ENCODE results near the gene LILRA5. TPM values are rescaled to one million over a fixed set of nuclear protein-coding genes. Genes with fewer than 3 reads are reported as not detected.

LILRA5 gene
- total and polyA plus RNA-seq, 10 donors, result 16.3 to 262 (median 75.9) TPM

GRCh38 chr19:54262066-54262465 lies 50.9 kb downstream of the LILRA5 start:
- no peak for DNase-seq
- H3K9me3 ChIP-seq, result no peaks in the 10 kb centered on the region
- no peak overlapping the region for H3K27ac ChIP-seq
- no peaks in the 10 kb centered on the region for H3K36me3 ChIP-seq
- 80 to 87% (median 83%) methylated on average over 11 of the region's 11 CpGs for whole genome bisulfite sequencing, 5 donors
- intact Hi-C loops (cut with DNase I; ENCODE audit: low total_unique reads), result no loop called here
- TF ChIP-seq POLR2A (IDR thresholded peaks at IDR 0.05), result no peak
- no peak for TF ChIP-seq CTCF (IDR thresholded peaks at IDR 0.05 in 8 of 11, conservative IDR thresholded peaks at IDR 0.05 in 3 of 11)
- TF ChIP-seq POLR2AphosphoS5 (IDR thresholded peaks at IDR 0.05), result no peak
- H3K4me1 ChIP-seq, result peaks cover 0 to 18% (median 5%) of the 10 kb centered on the region in 6 donors
- H3K27me3 ChIP-seq (replicated peaks in 1 of 7), result peaks cover 0 to 24% (median 0%) of the 10 kb centered on the region in 7 donors
- no peak overlapping the region for H3K4me3 ChIP-seq

GRCh38 chr19:54257116-54257480 lies 55.9 kb downstream of the LILRA5 start, which contains the start of gene LILRB5:
Gene LILRB5 (minus strand): TSS chr19:54257273. CDS start chr19:54257193, 80 bp downstream.
- Histone ChIP-seq H3K27me3 (replicated peaks in 1 of 7) (peaks cover 0 to 58% (median 0%) of the 10 kb centered on the region in 7 donors), H3K27ac (peak within 1 kb of the TSS; percentile 32 to 77 (median 63)), H3K36me3 (peaks cover 0 to 26% (median 0%) of the 10 kb centered on the region in 6 donors), H3K9me3 (no peaks in the 10 kb centered on the region), H3K4me1 (peaks cover 0 to 52% (median 16%) of the 10 kb centered on the region in 6 donors), H3K4me3 (peak within 1 kb of the TSS in 7 of 8 donors; percentile 6 to 62 (median 31))
- DNase-seq, result no peak
- WGBS, 5 donors, result 53 to 62% (median 58%) methylated on average over 8 to 9 of the region's 9 CpGs
- peak in 2 of 3 donors; percentile 24 to 68 for TF ChIP-seq POLR2AphosphoS5 (IDR thresholded peaks at IDR 0.05)
- no peak for TF ChIP-seq POLR2A (IDR thresholded peaks at IDR 0.05)
- intact Hi-C loops (cut with DNase I; ENCODE audit: low total_unique reads), result no loop called here

Small RNA genes within 50 kb of the gene (microRNA-seq; reads per million reads assigned to microRNA genes)
- gene MIR4752, result 0 reads per million in 3 donors

Small RNA genes within 50 kb of the gene (small RNA-seq; reads per million reads assigned to genes)
- gene AC245884.12 (0 reads per million in 4 donors), gene MIR4752 (0 reads per million in 4 donors), gene RNU6-1307P (0 reads per million in 4 donors)

Other genes starting within 250 kb of the LILRA5 start
- 10 to 100 TPM in 2 of 7 donors, 1 to 10 TPM in 4, not detected in 1; 2.8 to 13.3 (median 7.3) TPM for gene VSTM1, start 249.3 kb downstream of the LILRA5 start, total RNA-seq
- under 1 TPM; 0.32 to 0.70 (median 0.41) TPM for gene VSTM1, start 249.3 kb downstream of the LILRA5 start, polyA plus RNA-seq
- 1 to 10 TPM in 1 of 7 donors, not detected in 6; 1.5 TPM for gene TARM1, start 231.8 kb downstream of the LILRA5 start, total RNA-seq
- not detected for gene TARM1, start 231.8 kb downstream of the LILRA5 start, polyA plus RNA-seq
- gene OSCAR, start 212.4 kb downstream of the LILRA5 start, total RNA-seq, result 10 to 100 TPM in 6 of 7 donors, 1 to 10 TPM in 1; 9.1 to 49.5 (median 18.3) TPM
- gene OSCAR, start 212.4 kb downstream of the LILRA5 start, polyA plus RNA-seq, result 10 to 100 TPM in 2 of 3 donors, 1 to 10 TPM in 1; 2.4 to 18.2 (median 12.9) TPM
- 100 to 1,000 TPM in 1 of 7 donors, 10 to 100 TPM in 6; 14.5 to 109 (median 73.5) TPM for gene NDUFA3, start 210.3 kb downstream of the LILRA5 start, total RNA-seq
- gene NDUFA3, start 210.3 kb downstream of the LILRA5 start, polyA plus RNA-seq, result 100 to 1,000 TPM; 162 to 197 (median 185) TPM
- 10 to 100 TPM; 16.5 to 22.7 (median 20.1) TPM for gene TFPT, start 197.5 kb downstream of the LILRA5 start, total RNA-seq
- 10 to 100 TPM; 24.8 to 36.5 (median 28.8) TPM for gene TFPT, start 197.5 kb downstream of the LILRA5 start, polyA plus RNA-seq
- 10 to 100 TPM; 34.7 to 57.0 (median 48.1) TPM for gene PRPF31, start 197.4 kb downstream of the LILRA5 start, total RNA-seq
- gene PRPF31, start 197.4 kb downstream of the LILRA5 start, polyA plus RNA-seq, result 10 to 100 TPM; 45.5 to 66.2 (median 59.1) TPM
- gene CNOT3, start 175.4 kb downstream of the LILRA5 start, total RNA-seq, result 10 to 100 TPM; 40.7 to 56.1 (median 48.2) TPM
- gene CNOT3, start 175.4 kb downstream of the LILRA5 start, polyA plus RNA-seq, result 10 to 100 TPM; 17.7 to 34.3 (median 24.6) TPM
- 10 to 100 TPM in 2 of 7 donors, 1 to 10 TPM in 5; 7.5 to 12.1 (median 9.0) TPM for gene LENG1, start 153.4 kb downstream of the LILRA5 start, total RNA-seq
- 10 to 100 TPM in 1 of 3 donors, 1 to 10 TPM in 2; 7.4 to 14.6 (median 9.1) TPM for gene LENG1, start 153.4 kb downstream of the LILRA5 start, polyA plus RNA-seq
- gene TMC4, start 140.0 kb downstream of the LILRA5 start, total RNA-seq, result 1 to 10 TPM in 3 of 7 donors, under 1 TPM in 2, not detected in 2; 0.51 to 4.0 (median 1.0) TPM
- gene TMC4, start 140.0 kb downstream of the LILRA5 start, polyA plus RNA-seq, result under 1 TPM; 0.12 to 0.86 (median 0.22) TPM
- 100 to 1,000 TPM in 3 of 7 donors, 10 to 100 TPM in 4; 65.1 to 208 (median 85.9) TPM for gene MBOAT7, start 123.6 kb downstream of the LILRA5 start, total RNA-seq
- gene MBOAT7, start 123.6 kb downstream of the LILRA5 start, polyA plus RNA-seq, result 10 to 100 TPM; 12.0 to 19.4 (median 14.7) TPM
- 100 to 1,000 TPM in 1 of 7 donors, 10 to 100 TPM in 6; 32.2 to 109 (median 45.5) TPM for gene TSEN34, start 121.9 kb downstream of the LILRA5 start, total RNA-seq
- gene TSEN34, start 121.9 kb downstream of the LILRA5 start, polyA plus RNA-seq, result 10 to 100 TPM; 25.5 to 45.2 (median 37.5) TPM
- gene RPS9, start 112.3 kb downstream of the LILRA5 start, total RNA-seq, result 1,000 to 10,000 TPM; 1,182 to 2,757 (median 1,587) TPM
- 1,000 to 10,000 TPM; 6,196 to 7,306 (median 6,994) TPM for gene RPS9, start 112.3 kb downstream of the LILRA5 start, polyA plus RNA-seq
- 100 to 1,000 TPM in 3 of 7 donors, 10 to 100 TPM in 4; 61.5 to 443 (median 97.5) TPM for gene LILRB3, start 90.2 kb downstream of the LILRA5 start, total RNA-seq
- 10 to 100 TPM in 2 of 3 donors, 1 to 10 TPM in 1; 6.4 to 24.6 (median 22.5) TPM for gene LILRB3, start 90.2 kb downstream of the LILRA5 start, polyA plus RNA-seq
- 10 to 100 TPM; 21.5 to 77.5 (median 38.3) TPM for gene LILRA6, start 70.4 kb downstream of the LILRA5 start, total RNA-seq
- gene LILRA6, start 70.4 kb downstream of the LILRA5 start, polyA plus RNA-seq, result 1 to 10 TPM; 1.2 to 8.2 (median 6.7) TPM
- 100 to 1,000 TPM in 1 of 7 donors, 10 to 100 TPM in 6; 38.9 to 112 (median 79.6) TPM for gene LILRB5, start 55.9 kb downstream of the LILRA5 start, total RNA-seq
- 10 to 100 TPM in 2 of 3 donors, 1 to 10 TPM in 1; 3.8 to 41.2 (median 23.9) TPM for gene LILRB5, start 55.9 kb downstream of the LILRA5 start, polyA plus RNA-seq
- gene LILRB2, start 32.1 kb downstream of the LILRA5 start, total RNA-seq, result 100 to 1,000 TPM in 3 of 7 donors, 10 to 100 TPM in 4; 52.9 to 209 (median 94.5) TPM
- gene LILRB2, start 32.1 kb downstream of the LILRA5 start, polyA plus RNA-seq, result 10 to 100 TPM; 10.2 to 26.0 (median 23.8) TPM
- 10 to 100 TPM; 11.5 to 61.1 (median 17.5) TPM for gene LILRA4, start 26.0 kb upstream of the LILRA5 start, total RNA-seq
- 10 to 100 TPM; 32.1 to 80.9 (median 39.8) TPM for gene LILRA4, start 26.0 kb upstream of the LILRA5 start, polyA plus RNA-seq
- 100 to 1,000 TPM in 6 of 7 donors, 10 to 100 TPM in 1; 95.9 to 164 (median 125) TPM for gene LAIR1, start 51.8 kb upstream of the LILRA5 start, total RNA-seq
- gene LAIR1, start 51.8 kb upstream of the LILRA5 start, polyA plus RNA-seq, result 10 to 100 TPM; 56.3 to 74.8 (median 71.1) TPM
- 1 to 10 TPM in 5 of 7 donors, under 1 TPM in 2; 0.97 to 2.9 (median 1.2) TPM for gene TTYH1, start 102.3 kb upstream of the LILRA5 start, total RNA-seq
- gene TTYH1, start 102.3 kb upstream of the LILRA5 start, polyA plus RNA-seq, result 1 to 10 TPM; 1.1 to 3.5 (median 1.2) TPM
- gene LENG8, start 136.0 kb upstream of the LILRA5 start, total RNA-seq, result 100 to 1,000 TPM; 123 to 280 (median 183) TPM
- gene LENG8, start 136.0 kb upstream of the LILRA5 start, polyA plus RNA-seq, result 100 to 1,000 TPM in 2 of 3 donors, 10 to 100 TPM in 1; 69.2 to 293 (median 110) TPM
- gene LENG9, start 150.6 kb upstream of the LILRA5 start, total RNA-seq, result 1 to 10 TPM; 4.4 to 8.3 (median 6.2) TPM
- gene LENG9, start 150.6 kb upstream of the LILRA5 start, polyA plus RNA-seq, result 1 to 10 TPM; 1.7 to 4.3 (median 3.5) TPM
- gene CDC42EP5, start 160.1 kb upstream of the LILRA5 start, total RNA-seq, result 10 to 100 TPM in 4 of 7 donors, 1 to 10 TPM in 3; 6.6 to 16.1 (median 13.4) TPM
- gene CDC42EP5, start 160.1 kb upstream of the LILRA5 start, polyA plus RNA-seq, result 10 to 100 TPM in 2 of 3 donors, 1 to 10 TPM in 1; 9.7 to 15.9 (median 12.8) TPM
- 1 to 10 TPM in 3 of 7 donors, under 1 TPM in 1, not detected in 3; 0.97 to 4.9 (median 3.3) TPM for gene LAIR2, start 189.7 kb upstream of the LILRA5 start, total RNA-seq
- gene LAIR2, start 189.7 kb upstream of the LILRA5 start, polyA plus RNA-seq, result 1 to 10 TPM in 1 of 3 donors, under 1 TPM in 1, not detected in 1; 0.28 to 3.5 TPM